Naive B cell (primary cell): Measurements from ENCODE around the gene CD180. TPM values are rescaled to one million over a fixed set of nuclear protein-coding genes. Genes with fewer than 3 reads are reported as not detected.

Experiments
- ATAC-seq, 2 donors: fragments of 150-1000 bp; cut with Tn5 transposase; 2 replicates each; pipeline ENCODE4 v1.10.0; 2021; ENCODE audit warnings: low read depth in 2 of 2, mild to moderate bottlenecking in 2 of 2, moderate library complexity in 2 of 2
- DNase-seq: peaks from one replicate; pipeline ENCODE4 v3.0.0; 2022
- H3K27ac Mint-ChIP-seq, 6 donors: one replicate each; pipeline ENCODE4 v1.8.0; 2020 to 2022; ENCODE audit warnings: mild to moderate bottlenecking in 6 of 6, mixed read lengths in 6 of 6, moderate library complexity in 5 of 6, inconsistent platforms in 2 of 6
- H3K27me3 Mint-ChIP-seq, 3 donors: one replicate each; pipeline ENCODE4 v1.8.0; 2021 to 2022; ENCODE audit warnings: mixed read lengths in 3 of 3, mild to moderate bottlenecking in 1 of 3
- H3K36me3 Mint-ChIP-seq, 2 donors: one replicate each; pipeline ENCODE4 v1.8.0; 2020 to 2022; ENCODE audit warnings: mixed read lengths in 2 of 2, inconsistent platforms in 1 of 2, mild to moderate bottlenecking in 1 of 2
- H3K4me1 Mint-ChIP-seq, 3 donors: one replicate each; pipeline ENCODE4 v1.8.0; 2020 to 2022; ENCODE audit warnings: mixed read lengths in 3 of 3, inconsistent platforms in 1 of 3, mild to moderate bottlenecking in 1 of 3, moderate library complexity in 1 of 3
- H3K4me3 Mint-ChIP-seq, 8 donors: one replicate each; pipeline ENCODE4 v1.8.0; 2020 to 2022; ENCODE audit warnings: mild to moderate bottlenecking in 8 of 8, mixed read lengths in 8 of 8, moderate library complexity in 8 of 8, inconsistent platforms in 2 of 8
- H3K9me3 Mint-ChIP-seq, 7 donors: one replicate each; pipeline ENCODE4 v1.8.0; 2020 to 2022; ENCODE audit warnings: mixed read lengths in 7 of 7, mild to moderate bottlenecking in 5 of 7, inconsistent platforms in 2 of 7, moderate library complexity in 1 of 7
- polyA plus RNA-seq, 6 donors: library from polyadenylated mRNA; unstranded; fragments of 300-500 nt; fragmentation: Illumina TruSeq; gene quantifications; one replicate each; pipeline ENCODE4 v1.2.3, GENCODE V29; 2021; ENCODE audit warnings: low read depth in 6 of 6

CD180 gene
- polyA plus RNA-seq, 6 donors from 2014 or later: 29.6 to 131 (median 91.3) TPM

DNA sequence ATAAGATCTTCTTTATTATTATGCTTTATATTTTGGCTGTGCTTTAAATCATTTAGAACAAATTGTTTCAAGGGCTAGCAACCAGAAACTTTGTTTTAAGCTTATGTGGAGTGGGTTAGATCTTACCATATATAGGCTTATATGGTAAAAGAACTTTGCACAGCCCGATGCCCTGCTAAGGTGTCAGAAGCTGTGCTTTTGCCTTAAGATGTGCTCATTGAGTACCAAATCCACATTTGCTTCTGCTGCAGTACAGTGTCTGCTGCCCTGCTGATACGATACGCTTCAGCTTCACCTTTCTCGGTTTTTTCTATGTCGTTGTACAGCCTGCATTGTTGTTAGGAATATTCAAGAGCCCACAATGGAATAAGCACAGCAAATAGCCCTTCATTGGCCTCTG lies 34.8 kb downstream of the CD180 start:
- no peak for DNase-seq
- Mint-ChIP-seq H3K36me3 (no peaks in the 10 kb centered on the region), H3K27ac (peak overlapping the region in 1 of 6 donors; percentile 70), H3K4me1 (peaks cover 10 to 35% (median 33%) of the 10 kb centered on the region in 3 donors), H3K27me3 (no peaks in the 10 kb centered on the region), H3K4me3 (no peak overlapping the region), H3K9me3 (no peaks in the 10 kb centered on the region)
- no peak for ATAC-seq

DNA sequence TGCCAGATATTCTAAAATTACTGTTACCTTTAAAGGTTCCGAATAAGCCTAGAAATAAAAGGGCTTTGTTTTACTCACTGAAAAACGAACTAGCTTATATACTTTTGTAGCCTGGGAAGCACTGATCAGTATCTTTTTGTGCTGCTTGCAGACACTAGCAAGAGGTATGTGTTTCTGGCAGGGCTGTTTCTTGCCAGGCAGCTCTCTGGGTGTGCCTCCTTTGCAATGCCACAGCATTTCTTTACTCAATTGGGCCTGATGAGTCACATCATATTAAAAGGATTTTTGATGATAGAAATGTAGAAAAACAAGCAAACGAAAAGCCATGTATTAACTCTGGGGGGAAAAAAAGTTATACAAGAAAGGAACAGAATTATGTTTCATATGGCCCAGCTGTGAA lies 35.6 kb downstream of the CD180 start:
- ATAC-seq: no peak
- Mint-ChIP-seq H3K4me1 (peaks cover 12 to 32% (median 29%) of the 10 kb centered on the region in 3 donors), H3K36me3 (no peaks in the 10 kb centered on the region), H3K27me3 (no peaks in the 10 kb centered on the region), H3K4me3 (no peak overlapping the region), H3K27ac (peak overlapping the region in 4 of 6 donors; percentile 1 to 70 (median 6)), H3K9me3 (no peaks in the 10 kb centered on the region)
- no peak for DNase-seq

DNA sequence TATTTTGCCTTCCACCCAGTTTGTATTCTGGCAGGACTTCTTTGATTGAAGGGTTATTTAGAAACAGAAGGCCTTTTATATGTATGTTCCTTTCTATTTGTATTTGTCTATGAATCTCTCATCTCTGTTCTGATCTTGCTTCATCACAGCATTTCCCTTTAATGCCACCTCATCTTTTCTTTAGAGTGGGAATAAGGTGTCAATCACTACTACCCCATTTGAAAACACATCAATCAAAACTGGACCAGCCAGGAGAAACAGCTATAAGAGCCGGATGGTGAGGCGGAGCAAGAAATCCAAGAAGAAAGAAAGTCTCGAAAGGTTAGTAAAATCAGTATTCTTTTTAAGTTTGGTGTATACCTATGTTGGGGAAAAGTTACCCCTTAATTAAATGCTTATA lies 36.3 kb downstream of the CD180 start:
- ATAC-seq: no peak
- peaks cover 12 to 29% (median 25%) of the 10 kb centered on the region in 3 donors for H3K4me1 Mint-ChIP-seq
- DNase-seq: no peak
- H3K4me3 Mint-ChIP-seq: no peak overlapping the region
- H3K36me3 Mint-ChIP-seq: no peaks in the 10 kb centered on the region
- peak overlapping the region in 5 of 6 donors; percentile 10 to 88 (median 78) for H3K27ac Mint-ChIP-seq
- no peaks in the 10 kb centered on the region for H3K9me3 Mint-ChIP-seq
- no peaks in the 10 kb centered on the region for H3K27me3 Mint-ChIP-seq

DNA sequence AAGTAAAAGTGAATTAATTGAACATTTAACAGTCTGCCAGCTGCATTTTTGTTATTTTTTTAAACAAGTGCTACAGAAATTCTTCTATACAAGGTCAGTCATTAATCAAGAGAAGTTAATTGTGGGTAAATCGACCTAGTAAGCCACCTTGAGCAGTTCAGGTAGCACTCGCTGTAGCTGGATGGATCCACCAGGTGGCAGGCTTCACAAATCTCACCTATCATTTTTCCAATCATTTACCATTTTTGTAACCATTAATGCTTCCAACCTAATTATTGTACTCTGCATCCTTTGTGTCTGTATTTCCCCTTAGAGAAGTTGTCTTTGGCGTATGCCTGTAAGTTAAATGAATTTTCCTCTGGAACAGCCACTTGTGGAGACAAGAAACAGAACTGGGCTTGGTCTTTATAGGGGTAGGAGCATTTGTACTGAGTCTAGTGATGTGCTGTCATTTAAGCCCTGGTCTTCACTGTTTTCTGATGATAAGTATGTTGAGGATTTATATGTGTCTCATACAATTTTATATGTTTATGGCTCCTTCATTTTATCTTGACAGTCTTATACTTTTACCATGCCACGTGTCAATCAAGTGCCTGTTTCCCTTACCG lies 39.5 kb downstream of the CD180 start:
- peak overlapping the region in 3 of 6 donors; percentile 22 to 88 (median 22) for H3K27ac Mint-ChIP-seq
- DNase-seq (peak; percentile 42), ATAC-seq (peak; percentile 48 to 70)
- no peaks in the 10 kb centered on the region for H3K36me3 Mint-ChIP-seq
- H3K4me3 Mint-ChIP-seq: peak overlapping the region in 1 of 8 donors; percentile 4
- H3K4me1 Mint-ChIP-seq: peaks cover 12 to 25% (median 20%) of the 10 kb centered on the region in 3 donors
- H3K9me3 Mint-ChIP-seq: no peaks in the 10 kb centered on the region
- H3K27me3 Mint-ChIP-seq: no peaks in the 10 kb centered on the region

DNA sequence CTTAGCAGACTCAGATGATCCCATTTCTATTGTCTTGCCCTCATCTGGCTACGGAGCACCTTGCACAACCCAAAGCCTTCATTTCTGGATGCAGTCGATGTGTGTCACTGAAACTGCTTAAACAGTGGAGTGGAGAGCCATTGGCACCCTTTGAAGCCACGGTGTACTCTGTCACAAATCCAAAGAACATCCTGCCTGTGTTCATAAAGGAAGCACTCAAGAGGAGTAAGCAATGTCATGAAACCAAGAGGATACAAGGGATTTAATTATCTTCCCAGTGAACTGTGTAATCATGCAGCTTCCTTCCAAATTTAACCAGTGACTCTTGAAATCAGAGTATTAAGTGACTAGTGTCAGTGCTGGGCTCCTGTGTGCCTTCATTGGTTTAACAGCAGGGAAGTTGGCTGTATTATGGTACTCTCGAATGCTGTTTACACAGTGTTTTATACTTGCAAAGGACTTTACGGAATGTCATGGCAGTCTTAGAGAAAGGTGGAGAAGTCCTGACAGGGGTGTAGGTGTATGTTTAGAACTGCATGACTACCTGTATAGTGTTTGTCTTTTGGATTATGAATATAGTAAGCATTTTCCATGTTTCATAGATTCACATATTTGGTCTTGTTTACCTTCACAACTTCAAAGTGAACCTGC lies 41.9 kb downstream of the CD180 start:
- peaks cover 12% of the 10 kb centered on the region in 3 donors for H3K4me1 Mint-ChIP-seq
- ATAC-seq (no peak), DNase-seq (no peak)
- no peaks in the 10 kb centered on the region for H3K36me3 Mint-ChIP-seq
- no peaks in the 10 kb centered on the region for H3K27me3 Mint-ChIP-seq
- no peak overlapping the region for H3K4me3 Mint-ChIP-seq
- H3K27ac Mint-ChIP-seq: peak overlapping the region in 2 of 6 donors; percentile 34 to 69
- no peaks in the 10 kb centered on the region for H3K9me3 Mint-ChIP-seq

DNA sequence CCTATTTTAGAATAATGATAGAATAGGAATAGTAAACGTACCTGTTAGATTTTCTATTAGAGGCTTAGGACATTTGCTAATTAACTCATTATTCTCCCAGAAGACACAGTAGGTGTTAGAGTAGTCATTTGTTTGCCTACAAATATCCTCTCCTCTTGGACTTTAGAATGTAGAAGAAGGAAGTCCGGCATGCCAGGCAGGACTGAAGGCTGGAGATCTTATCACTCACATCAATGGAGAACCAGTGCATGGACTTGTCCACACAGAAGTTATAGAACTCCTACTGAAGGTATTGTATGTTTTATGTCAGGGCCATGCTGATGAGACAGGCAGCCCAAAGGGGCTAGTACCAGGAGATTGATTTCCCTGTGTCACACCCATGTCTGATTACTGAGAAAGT lies 43.3 kb downstream of the CD180 start:
- no peak overlapping the region for H3K27ac Mint-ChIP-seq
- H3K4me1 Mint-ChIP-seq: peaks cover 8 to 12% (median 12%) of the 10 kb centered on the region in 3 donors
- H3K4me3 Mint-ChIP-seq: no peak overlapping the region
- DNase-seq: no peak
- no peak for ATAC-seq
- H3K27me3 Mint-ChIP-seq: no peaks in the 10 kb centered on the region
- H3K9me3 Mint-ChIP-seq: no peaks in the 10 kb centered on the region
- H3K36me3 Mint-ChIP-seq: no peaks in the 10 kb centered on the region

DNA sequence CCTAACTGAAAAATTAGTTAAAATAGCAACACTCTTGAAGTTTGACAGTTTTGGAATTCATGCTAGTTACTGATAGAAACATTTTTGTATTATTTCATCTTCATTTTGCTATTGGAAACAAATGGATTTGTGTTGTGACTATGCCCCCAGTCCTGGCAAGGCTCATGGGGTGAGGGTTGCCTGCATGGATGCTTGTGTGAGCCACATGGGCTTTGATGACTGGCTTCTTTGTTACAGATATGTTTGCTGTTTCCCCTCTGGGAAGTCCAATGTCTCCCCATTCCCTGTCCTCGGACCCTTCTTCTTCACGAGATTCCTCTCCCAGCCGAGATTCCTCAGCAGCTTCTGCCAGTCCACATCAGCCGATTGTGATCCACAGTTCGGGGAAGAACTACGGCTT lies 44.2 kb downstream of the CD180 start:
- H3K36me3 Mint-ChIP-seq: no peaks in the 10 kb centered on the region
- H3K4me3 Mint-ChIP-seq: no peak overlapping the region
- ATAC-seq (no peak), DNase-seq (no peak)
- no peaks in the 10 kb centered on the region for H3K27me3 Mint-ChIP-seq
- H3K9me3 Mint-ChIP-seq: no peaks in the 10 kb centered on the region
- peaks cover 6 to 10% (median 9%) of the 10 kb centered on the region in 3 donors for H3K4me1 Mint-ChIP-seq
- peak overlapping the region in 1 of 6 donors; percentile 5 for H3K27ac Mint-ChIP-seq

DNA sequence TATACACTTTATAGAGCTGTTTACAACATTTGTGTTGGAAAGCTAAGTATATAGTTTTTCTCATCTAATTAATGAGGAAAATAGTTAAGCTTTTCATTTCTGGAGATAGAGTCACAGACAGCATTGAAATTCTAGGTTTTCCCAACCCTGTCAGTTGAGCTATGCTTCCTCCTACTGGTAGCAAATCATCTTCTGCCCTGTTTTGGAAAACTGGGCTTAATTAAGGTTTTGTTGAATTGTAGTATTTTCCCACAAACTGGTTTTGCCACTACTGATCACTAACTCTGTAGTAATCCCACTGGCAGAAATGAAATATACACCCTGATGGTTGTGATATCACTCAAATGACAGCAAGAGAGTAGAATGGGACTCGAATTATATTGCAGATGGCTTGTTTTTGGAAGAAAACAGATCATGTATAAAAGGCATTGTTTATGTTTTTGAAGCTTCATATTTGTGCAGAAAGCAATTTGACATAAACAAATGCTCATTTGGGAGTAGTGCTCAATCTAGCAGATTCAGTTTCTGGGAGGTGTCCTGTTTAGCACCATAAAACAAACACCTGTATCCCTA lies 46.6 kb downstream of the CD180 start:
- no peaks in the 10 kb centered on the region for H3K27me3 Mint-ChIP-seq
- no peaks in the 10 kb centered on the region for H3K9me3 Mint-ChIP-seq
- no peak overlapping the region for H3K4me3 Mint-ChIP-seq
- ATAC-seq (no peak), DNase-seq (no peak)
- H3K27ac Mint-ChIP-seq: no peak overlapping the region
- no peaks in the 10 kb centered on the region for H3K4me1 Mint-ChIP-seq
- no peaks in the 10 kb centered on the region for H3K36me3 Mint-ChIP-seq

DNA sequence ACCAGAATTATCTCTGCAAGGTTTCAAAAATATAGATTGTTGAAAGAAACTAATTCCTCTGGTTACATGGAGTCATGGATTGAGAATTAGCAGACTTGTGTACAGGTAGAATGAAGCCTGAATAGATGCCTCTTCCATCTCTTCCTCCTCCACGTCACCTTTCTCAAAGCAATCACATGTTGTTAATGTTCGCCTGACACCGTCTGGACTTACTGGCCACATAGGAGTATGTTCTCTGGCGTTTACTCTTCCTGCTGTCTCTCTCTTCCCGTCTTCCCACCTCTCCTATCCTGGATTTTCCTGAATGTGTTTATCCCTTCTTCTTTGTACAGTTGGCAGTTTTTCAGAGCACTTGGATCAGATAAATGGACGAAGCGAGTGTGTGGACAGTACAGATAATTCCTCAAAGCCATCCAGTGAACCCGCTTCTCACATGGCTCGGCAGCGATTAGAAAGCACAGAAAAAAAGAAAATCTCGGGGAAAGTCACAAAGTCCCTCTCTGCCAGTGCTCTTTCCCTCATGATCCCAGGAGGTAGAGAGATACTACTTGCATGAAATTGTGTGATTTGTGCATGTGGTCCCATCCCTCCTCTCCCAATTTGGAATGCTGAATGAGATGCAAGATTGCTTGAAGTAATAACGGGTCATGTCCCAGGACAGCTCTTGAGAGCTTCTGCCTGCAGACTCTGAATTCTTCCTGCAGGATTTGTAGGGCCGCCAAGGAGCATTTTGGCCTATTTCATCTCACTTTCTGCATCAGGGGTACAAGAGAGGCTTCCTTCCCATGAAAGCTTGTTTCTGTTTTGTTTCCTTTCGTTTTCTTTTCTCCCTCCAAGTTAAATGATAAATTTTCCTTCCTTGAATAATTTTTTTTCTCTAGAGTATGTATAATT lies 47.3 kb downstream of the CD180 start:
- Mint-ChIP-seq H3K4me3 (no peak overlapping the region), H3K27ac (peak overlapping the region in 2 of 6 donors; percentile 26 to 32), H3K4me1 (no peaks in the 10 kb centered on the region), H3K27me3 (no peaks in the 10 kb centered on the region), H3K36me3 (no peaks in the 10 kb centered on the region), H3K9me3 (no peaks in the 10 kb centered on the region)
- DNase-seq (no peak), ATAC-seq (no peak)

DNA sequence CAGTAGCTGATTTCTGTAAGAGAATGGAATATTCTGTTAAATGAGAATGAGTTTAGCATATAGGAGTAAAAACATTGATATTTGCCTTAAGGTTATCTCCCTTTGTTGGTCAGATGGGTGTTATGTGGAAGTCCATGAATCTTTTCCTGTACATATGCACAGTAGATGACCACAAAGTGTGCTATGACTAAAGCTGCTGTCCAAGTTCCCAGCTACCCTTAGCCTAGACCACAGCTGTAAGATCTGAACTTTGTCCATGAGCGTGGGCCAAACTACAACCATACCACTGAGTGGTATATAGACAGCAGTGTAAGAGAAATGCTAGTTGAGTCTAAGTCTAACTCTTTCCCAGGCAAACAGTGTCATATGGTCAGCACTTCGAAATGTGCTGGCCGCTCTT lies 48.8 kb downstream of the CD180 start:
- Mint-ChIP-seq H3K4me1 (no peaks in the 10 kb centered on the region), H3K4me3 (no peak overlapping the region), H3K36me3 (peaks cover 2 to 3% of the 10 kb centered on the region in 2 donors), H3K27ac (no peak overlapping the region), H3K27me3 (no peaks in the 10 kb centered on the region), H3K9me3 (no peaks in the 10 kb centered on the region)
- ATAC-seq: no peak
- DNase-seq: no peak

DNA sequence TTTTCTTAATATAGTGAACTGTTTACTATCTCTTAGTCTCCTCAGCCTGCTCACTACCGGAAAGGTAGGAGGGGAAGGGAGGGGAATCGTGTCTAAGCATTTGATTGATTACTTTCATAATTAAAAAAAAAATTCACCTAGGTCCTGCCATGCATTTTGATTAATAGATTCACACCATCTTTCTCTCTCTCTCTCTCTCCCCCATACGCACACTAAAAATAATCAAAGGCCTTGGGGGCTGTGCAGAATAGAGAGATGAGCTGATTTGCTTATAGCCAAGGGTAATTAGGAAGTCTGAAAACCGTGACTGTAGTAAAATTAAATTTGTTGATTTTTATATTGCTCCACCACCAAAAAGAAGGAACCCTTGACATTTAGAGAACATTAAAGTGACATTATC lies 49.6 kb downstream of the CD180 start:
- Mint-ChIP-seq H3K9me3 (no peaks in the 10 kb centered on the region), H3K4me1 (no peaks in the 10 kb centered on the region), H3K27ac (peak overlapping the region in 1 of 6 donors; percentile 15), H3K4me3 (no peak overlapping the region), H3K36me3 (peaks cover 7 to 9% of the 10 kb centered on the region in 2 donors), H3K27me3 (no peaks in the 10 kb centered on the region)
- no peak for DNase-seq
- no peak for ATAC-seq

DNA sequence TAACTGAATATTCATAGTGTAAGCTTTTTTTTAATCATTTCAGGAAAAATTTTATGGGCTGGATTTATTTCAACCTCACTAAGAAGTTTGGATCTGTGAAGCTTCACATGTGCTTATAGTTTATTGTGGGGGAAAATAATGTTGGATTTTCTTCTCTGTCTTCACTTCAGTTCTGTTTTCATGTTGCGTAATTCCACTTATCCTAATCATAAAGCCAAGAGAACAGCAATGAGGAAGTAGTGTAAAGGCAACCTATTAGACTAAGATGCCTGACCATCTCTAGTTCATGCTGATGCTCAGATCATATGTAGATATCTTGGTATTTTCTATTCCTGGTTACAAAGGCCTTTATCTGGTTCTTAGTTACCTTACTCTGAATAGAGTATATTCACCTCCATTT lies 50.0 kb downstream of the CD180 start:
- Mint-ChIP-seq H3K36me3 (peaks cover 7 to 13% of the 10 kb centered on the region in 2 donors), H3K4me3 (no peak overlapping the region), H3K4me1 (no peaks in the 10 kb centered on the region), H3K27ac (peak overlapping the region in 1 of 6 donors; percentile 39), H3K9me3 (no peaks in the 10 kb centered on the region), H3K27me3 (no peaks in the 10 kb centered on the region)
- DNase-seq: no peak
- ATAC-seq: no peak

DNA sequence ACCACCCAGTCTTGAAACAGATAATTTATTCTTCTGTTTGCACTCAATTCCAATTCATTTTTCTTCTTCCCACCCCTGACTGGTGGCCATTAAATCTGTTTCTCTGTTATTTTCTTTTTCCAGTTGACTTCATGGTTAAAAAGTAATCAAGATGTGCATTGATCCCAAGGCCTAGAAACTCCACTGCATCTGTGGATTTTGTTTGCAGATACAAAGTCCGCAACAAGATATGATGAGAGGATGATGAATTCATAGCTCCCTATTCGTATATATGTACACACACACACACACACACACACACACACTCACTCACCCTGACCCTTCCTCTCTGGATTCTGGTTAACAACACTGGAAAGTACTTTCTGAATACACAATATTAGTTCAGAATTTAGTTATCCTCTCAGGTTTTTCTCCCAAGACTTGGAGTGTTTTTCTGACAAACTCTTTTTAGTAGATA lies 52.4 kb downstream of the CD180 start:
- H3K36me3 Mint-ChIP-seq: peaks cover 7 to 13% of the 10 kb centered on the region in 2 donors
- no peak overlapping the region for H3K4me3 Mint-ChIP-seq
- no peak for ATAC-seq
- H3K4me1 Mint-ChIP-seq: no peaks in the 10 kb centered on the region
- no peaks in the 10 kb centered on the region for H3K9me3 Mint-ChIP-seq
- no peak for DNase-seq
- H3K27ac Mint-ChIP-seq: peak overlapping the region in 1 of 6 donors; percentile 17
- no peaks in the 10 kb centered on the region for H3K27me3 Mint-ChIP-seq
